Peyer's patch (tissue), 4 donors: ENCODE measurements around the gene COPA.

Experiments used
- CTCF ChIP-seq, 6 experiments: fragments of 450-650 bp in 4 of 6; fragments of 200-600 bp in 2 of 6; sonication (generic) in 1 of 6; IDR thresholded peaks; one replicate each; pipeline ENCODE4 v1.5.1; 2017 to 2019; ENCODE audit warnings: antibody characterized with exemption in 6 of 6, mild to moderate bottlenecking in 3 of 6, moderate library complexity in 1 of 6
- POLR2A ChIP-seq, 2 donors: fragments of 450-650 bp; IDR thresholded peaks; one replicate each; pipeline ENCODE4 v1.5.1; 2017; ENCODE audit warnings: antibody characterized with exemption in 2 of 2, mild to moderate bottlenecking in 2 of 2, moderate library complexity in 2 of 2

- no peak for TF ChIP-seq CTCF (IDR thresholded peaks at IDR 0.05)
- TF ChIP-seq POLR2A (IDR thresholded peaks at IDR 0.05), result no peak
Observed at GRCh38 chr1:160346958-160347357, 3.9 kb upstream of the COPA start.
